Measurements from ENCODE around the gene CNTFR.

The CNTFR gene

GRCh38 chr9:34570809-34571480 lies 18.6 kb downstream of the CNTFR start:
- no peak for DNase-seq

DNA sequence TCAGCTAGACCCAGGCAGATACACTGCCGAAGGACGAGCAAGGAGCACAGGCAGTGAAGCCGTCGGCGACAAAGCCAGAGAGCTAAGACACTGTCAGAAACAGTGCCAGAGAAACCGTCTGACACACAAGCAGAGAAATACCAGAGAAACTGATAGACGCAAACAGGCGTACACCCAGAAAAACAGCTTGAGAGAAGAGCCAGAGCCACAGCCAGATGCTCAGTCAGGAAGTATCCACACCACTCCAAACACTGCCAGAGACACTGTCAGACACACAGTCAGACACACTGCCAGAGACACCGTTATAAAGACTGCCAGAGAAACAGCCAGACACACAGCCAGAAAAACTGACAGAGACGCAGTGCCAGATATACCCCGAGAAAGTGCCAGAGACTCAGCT lies 19.1 kb downstream of the CNTFR start:
- DNase-seq: no peak

GRCh38 chr9:34568774-34569173 lies 20.8 kb downstream of the CNTFR start:
- no peak for DNase-seq

DNA sequence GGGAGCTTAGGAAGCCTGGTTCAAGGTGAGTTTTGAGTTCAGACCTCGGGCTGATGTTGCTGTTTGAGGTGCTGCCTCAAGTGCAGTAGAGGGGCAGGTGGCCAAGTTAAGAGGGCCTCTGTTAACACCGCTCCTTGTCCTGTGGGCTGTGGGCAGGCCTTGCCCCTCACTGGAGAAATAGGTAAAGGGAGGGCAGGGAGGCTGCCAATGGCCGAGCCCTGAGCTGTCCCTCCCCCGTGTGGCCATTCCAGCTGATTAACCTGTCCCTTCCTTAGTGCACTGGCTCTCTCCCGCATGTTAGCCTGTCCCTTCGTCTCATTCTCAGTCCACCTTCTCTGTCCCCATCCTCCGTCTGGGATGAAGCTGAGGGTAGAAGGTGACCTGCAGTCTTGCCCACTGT lies 21.4 kb downstream of the CNTFR start:
- no peak for DNase-seq

DNA sequence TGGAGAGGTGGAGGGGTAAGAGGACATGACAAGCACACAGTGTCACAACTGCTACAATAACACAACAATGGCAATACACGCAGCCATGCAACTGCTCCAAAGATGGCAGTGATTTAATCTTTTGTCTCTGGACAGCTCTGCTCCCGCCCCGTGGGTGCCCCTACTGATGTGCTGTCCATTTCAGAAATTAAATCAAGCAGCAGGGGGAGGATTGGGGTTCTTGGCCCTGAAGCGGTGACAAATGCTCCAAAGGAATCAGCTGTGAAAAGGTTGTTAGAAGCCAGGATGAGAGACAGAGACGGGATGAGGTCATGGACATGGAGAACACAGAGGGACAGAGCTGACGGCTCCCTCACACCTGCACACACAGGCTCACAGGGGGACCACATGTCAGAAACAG lies 22.6 kb downstream of the CNTFR start:
- DNase-seq: no peak

DNA sequence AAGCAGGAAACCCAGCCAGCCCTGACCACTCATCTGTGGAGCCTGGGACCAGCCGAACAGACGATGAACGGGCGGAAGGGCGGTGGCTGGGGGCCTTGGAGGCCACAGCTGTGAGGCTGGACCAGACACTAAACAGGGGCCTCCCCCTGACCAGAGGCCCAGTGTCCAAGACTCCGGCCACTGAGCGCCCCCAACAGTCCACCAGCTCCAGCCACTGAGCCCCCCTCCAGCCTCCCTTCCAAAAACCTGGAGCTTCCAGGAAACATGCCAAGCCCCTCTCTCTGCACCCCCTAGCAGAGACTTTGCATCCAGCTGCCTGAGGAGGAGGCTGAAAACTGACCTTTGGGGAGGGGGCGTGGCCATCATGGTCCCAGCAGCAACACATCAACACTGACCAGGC lies 23.2 kb downstream of the CNTFR start:
- DNase-seq: no peak

- no peak for DNase-seq
Observed at GRCh38 chr9:34565856-34566255, 23.7 kb downstream of the CNTFR start.

GRCh38 chr9:34564617-34565016 lies 24.9 kb downstream of the CNTFR start:
- DNase-seq: no peak

DNA sequence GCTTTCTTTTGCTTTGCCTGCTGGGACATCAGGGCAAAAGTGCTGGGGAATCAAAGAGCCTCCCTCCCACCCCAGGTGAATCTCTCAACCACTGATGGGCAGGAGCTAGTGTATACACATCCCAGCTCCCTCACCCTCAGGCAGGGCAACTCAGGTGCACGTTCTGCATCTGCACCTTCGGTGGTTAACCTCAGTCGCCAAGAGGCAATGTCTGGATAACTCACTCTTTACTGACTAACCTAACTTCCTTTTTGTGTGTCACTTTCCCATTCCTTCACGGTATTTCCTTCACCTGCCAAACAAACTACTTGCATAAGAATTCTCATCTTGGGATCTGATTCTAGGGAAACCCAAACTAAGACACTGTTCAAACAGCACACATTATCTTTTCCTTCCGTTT lies 26.3 kb downstream of the CNTFR start:
- no peak for DNase-seq

DNA sequence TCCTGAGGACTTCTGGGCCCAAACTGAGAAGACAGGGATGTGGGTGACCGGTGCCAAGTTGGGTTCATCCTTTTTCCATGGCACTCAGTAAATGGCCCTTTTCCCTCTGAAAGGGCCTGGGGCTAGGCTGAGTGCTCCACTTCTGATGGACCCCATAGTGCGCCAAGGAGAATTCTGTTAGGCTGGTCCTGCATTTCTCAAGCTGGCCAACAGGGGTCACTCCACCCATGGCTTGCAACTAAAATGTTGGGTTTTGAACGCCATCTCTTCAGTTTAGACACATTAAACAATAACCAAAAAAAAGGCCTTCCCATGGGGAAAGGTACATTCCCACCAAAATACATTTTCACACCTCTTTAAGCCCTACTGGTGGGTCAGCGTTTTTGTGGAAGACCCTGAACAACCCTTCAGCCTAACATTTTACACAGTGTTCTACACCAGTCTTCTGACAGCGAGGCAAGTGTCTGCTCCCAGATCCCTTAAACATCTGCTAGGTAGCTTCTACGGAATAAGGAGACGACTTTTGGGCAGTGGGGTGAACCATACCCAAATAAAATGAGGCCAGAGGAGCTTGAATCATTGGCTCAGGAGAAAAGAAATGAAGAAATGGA lies 27.3 kb downstream of the CNTFR start:
- no peak for DNase-seq

DNA sequence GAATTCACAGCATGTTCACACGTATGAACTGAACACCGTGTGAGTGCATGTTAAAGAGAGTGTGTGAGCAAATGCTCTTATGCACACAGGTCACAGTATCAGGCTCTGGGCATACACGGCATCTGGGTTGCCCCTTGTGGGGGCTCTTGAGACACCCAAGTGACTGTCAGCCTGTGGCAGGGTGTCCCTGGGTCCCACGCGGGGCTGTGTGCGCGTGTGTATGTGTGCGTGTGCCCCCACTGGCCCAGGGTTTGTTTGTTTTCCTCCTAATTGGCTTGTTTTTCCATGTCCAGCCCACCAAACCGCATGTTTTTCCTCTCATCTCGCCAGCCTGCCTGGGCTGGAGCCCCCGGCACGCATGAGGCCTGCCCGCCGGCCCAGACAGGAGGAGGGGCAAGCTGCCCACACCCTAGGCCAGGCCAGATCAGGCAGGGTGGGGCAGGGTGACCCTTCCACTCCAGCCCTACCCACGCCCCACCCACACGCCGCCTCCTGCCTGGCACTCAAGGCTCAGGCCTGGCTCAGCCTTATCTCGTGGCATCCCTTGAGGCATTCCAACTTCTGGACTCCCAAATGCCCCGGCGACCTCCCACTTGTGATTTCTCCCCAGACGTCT lies 28.8 kb downstream of the CNTFR start:
- DNase-seq: no peak

DNA sequence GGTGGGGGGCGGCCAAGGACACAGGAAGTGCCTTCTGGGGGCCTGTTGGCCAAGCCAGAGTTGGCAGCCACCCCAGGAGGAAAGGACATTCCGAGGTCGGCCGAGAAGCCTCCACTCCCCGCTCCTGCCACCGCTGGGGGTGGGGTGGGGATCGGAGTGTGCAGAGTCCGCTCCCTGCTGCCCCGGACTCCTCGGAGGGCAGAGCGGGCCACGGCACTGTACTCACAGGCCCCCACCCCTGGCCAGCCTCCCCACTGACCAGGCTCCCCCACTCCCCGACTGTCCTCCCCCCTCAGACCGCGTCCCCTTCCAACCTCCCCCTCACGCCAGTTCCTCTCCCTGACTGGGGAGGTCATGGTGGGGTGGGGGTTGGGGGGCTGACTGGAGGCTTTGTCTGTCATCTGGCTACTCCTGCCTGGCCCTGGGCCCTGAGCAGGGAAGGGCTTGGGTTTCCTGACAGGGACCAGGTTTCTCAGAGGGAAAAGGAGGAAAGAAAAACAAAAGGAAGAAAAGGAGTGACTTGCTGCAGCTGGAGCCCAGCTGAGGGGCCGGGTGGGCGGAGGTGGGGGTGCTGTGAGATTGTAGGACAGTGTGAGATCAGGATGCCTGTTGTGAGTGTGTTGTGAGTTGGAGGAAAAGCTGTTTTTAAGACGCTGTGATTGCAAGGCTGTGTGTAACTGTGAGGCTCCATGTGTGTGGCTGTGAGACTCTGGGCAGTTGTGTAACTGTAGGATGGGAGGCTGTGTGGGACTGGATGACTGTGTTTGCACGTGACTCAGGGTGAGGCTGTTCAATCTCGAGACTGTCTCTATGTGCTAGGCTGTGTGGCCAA lies 29.7 kb downstream of the CNTFR start:
- peak; percentile 45 for DNase-seq

GRCh38 chr9:34558919-34559623 lies 30.5 kb downstream of the CNTFR start:
- DNase-seq: no peak

DNA sequence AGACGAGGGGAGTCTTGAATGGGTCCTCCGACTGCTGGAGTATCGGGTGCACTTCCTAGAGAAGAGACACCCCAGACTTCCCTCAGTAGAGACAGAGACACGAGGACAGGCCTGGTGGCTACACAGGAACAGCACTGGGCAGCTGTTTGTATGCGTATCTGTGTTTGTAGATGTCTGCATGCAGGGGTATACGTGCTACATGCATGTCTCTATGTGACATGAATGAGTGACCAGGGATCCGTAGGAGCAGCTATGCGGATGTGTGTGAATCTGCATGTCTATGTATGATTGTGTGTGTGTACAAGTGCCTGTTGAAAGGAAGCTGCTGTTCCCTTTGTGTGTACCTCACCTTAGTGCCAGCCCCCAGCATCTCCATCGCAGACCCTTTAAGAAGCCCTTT lies 31.2 kb downstream of the CNTFR start:
- DNase-seq: no peak

GRCh38 chr9:34557426-34558321 lies 31.9 kb downstream of the CNTFR start:
- no peak for DNase-seq

- no peak for DNase-seq
Observed at GRCh38 chr9:34556949-34557348, 32.6 kb downstream of the CNTFR start.

- no peak for DNase-seq
Observed at GRCh38 chr9:34555936-34556525, 33.5 kb downstream of the CNTFR start.

DNA sequence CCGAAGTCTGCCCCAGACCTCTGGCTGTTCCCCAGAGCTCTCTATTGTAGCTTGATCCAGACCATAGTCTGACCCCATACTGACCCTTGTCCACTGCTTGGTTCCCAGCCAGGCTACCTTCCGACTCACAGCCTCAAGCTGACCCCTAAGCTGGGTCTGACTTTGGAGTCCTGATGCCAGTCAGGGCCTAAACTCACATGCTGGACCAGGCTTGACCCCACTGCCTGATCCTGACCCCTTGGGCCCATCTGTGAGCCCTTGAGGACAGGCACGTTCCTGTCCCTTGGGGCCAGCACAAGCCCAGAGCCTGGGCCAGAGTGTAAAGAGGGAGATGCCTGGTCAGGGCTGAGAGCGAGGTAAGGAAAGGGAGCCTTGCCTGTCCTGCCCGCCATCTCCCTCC lies 34.0 kb downstream of the CNTFR start:
- DNase-seq: no peak

DNA sequence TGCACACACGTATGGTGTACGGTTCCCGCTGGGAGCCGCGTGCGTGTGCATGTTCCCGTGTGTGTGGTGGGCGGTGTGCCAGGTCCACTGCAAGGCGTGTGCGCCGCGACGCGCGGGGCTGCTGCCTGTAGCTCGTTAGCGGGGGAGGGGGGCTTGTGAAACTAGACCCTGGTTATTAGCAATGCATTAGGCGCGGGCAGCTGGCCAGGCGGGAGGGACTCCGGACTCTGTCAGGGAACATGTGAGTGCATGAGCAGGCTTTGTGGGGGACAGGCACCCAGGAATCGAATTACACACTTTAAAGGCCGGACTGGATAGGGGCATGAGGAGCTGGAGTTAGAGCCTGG lies 34.5 kb downstream of the CNTFR start:
- DNase-seq: peak; percentile 27

DNA sequence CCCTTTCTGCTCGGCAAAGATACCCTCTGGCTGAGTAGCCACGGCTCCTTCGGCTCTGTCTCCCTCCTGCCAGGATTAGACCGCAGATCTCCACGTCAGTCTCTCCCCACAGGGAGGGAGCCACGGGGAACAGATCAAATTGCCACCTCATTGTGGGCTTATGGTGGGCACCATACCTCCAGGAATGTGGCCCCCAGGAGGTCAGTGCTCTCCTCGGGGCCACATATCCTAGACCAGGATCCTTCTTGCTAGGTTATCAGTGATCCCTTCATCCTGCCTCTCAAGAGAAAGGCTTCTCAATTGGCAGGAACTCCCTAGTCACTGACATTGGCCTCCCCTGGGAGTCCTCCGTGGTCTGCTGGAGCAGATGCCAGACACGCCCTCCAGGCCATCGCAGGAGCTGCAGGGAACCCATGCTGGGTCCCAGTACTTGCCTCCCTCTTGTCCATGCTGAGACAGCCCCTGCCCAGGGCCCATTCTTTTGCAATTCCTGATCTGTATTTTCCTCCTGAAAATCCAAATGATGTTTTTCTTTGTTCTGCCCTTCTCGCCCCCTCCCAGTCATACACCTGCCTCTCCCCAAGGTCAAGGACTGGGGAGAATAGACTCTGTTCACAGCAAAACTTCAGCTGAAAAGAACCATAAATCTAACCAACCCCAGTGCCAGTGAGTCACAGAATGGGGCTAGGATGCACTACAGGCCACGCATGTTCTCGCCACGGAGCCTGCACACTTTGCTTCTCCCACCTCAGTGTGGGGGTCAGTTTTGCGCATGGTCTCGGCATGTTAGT lies 35.1 kb downstream of the CNTFR start:
- DNase-seq: no peak

DNA sequence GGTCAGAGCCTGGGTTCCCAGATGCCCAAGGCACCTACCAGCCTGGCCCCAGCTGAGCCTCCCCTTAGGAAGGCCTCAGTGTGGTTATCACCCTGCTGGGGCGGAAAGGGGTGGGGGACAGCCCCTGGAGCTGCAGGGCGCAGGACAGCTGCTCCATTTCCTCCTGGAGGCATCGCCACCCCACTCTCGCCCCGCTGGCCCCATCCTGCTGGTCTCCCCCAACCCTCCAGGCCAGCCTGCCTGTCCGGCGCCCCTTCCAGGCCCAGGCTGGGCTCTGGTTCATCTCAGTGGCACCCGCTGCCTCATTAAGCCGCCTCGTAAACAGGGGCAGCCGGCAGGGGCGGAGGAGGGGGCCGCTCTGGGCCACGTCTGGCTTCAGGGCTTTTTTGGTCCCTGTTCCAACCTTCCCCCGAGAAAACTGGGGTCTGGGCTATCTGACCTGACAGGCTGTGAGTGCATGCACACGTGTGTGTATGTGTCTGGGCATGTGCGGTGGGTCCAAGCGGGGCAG lies 36.0 kb downstream of the CNTFR start:
- DNase-seq: no peak

Data from fibroblast of skin of right quadriceps (primary cell).